Thyroid gland (tissue), 4 donors: ENCODE data around the gene CBFA2T3. TPM values are rescaled to one million over a fixed set of nuclear protein-coding genes. Genes with fewer than 3 reads are reported as not detected.

Source experiments
- DNase-seq, 2 donors: peaks; one replicate each; pipeline ENCODE4 v3.0.0-alpha.2; 2019
- H3K27ac ChIP-seq, 3 donors: fragments of 200-600 bp; sonication (generic); 1 replicate in 2 of 3; 2 replicates in 1 of 3; pipeline ENCODE4 v1.5.1; 2016 to 2019; ENCODE audit warnings: mild to moderate bottlenecking in 1 of 3, moderate library complexity in 1 of 3
- H3K27me3 ChIP-seq: fragments of 200-600 bp; sonication (generic); one replicate; pipeline ENCODE4 v1.5.1; 2019
- H3K36me3 ChIP-seq, 2 donors: fragments of 200-600 bp; sonication (generic); one replicate each; pipeline ENCODE4 v1.5.1; 2016 to 2019
- H3K4me1 ChIP-seq, 2 donors: fragments of 200-600 bp; sonication (generic); one replicate each; pipeline ENCODE4 v1.5.1; 2017 to 2019
- H3K4me3 ChIP-seq, 3 donors: fragments of 200-600 bp; sonication (generic); replicated peaks in 1 of 3; 1 replicate in 2 of 3; 2 replicates in 1 of 3; pipeline ENCODE4 v1.5.1; 2016; ENCODE audit warnings: mild to moderate bottlenecking in 1 of 3
- H3K9me3 ChIP-seq: fragments of 200-600 bp; sonication (generic); one replicate; pipeline ENCODE4 v1.5.1; 2017
- CTCF ChIP-seq, 6 experiments: fragments of 200-600 bp in 3 of 6; fragments of 450-650 bp in 3 of 6; sonication (generic) in 3 of 6; IDR thresholded peaks; one replicate each; pipeline ENCODE4 v1.5.1; 2016 to 2019; ENCODE audit warnings: antibody characterized with exemption in 6 of 6, mild to moderate bottlenecking in 2 of 6, inconsistent platforms in 1 of 6, moderate library complexity in 1 of 6
- POLR2A ChIP-seq, 2 donors: fragments of 450-650 bp; IDR thresholded peaks; one replicate each; pipeline ENCODE4 v1.6.1; 2017; ENCODE audit warnings: antibody characterized with exemption in 2 of 2, mild to moderate bottlenecking in 2 of 2, moderate library complexity in 1 of 2
- WGBS, 2 donors: methylation state at CpG; one replicate each; pipeline ENCODE4 v1.1.5; 2017; 5-methylcytosine and 5-hydroxymethylcytosine counted together
- intact Hi-C: fragments of 100-400 bp; cut with DNase I; formaldehyde crosslinking; loops from one replicate; pipeline ENCODE4 v1.15.1; 2023
- total RNA-seq, 4 donors: library from RNA; depleted of rRNA; stranded (reverse); fragments of >200 nt; gene quantifications; one replicate each; pipeline ENCODE4 v1.2.3, GENCODE V29; 2016

The CBFA2T3 gene
- total RNA-seq, 4 donors from 2014 or later = 1.3 to 3.8 (median 2.6) TPM

GRCh38 chr16:89007371-89008249, 30.6 kb upstream of the CBFA2T3 start:
- Histone ChIP-seq H3K9me3 (no peaks in the 10 kb centered on the region), H3K4me1 (no peaks in the 10 kb centered on the region), H3K4me3 (no peak overlapping the region), H3K27me3 (no peaks in the 10 kb centered on the region), H3K27ac (no peak overlapping the region), H3K36me3 (no peaks in the 10 kb centered on the region)
- WGBS, 2 donors = 53 to 63% methylated on average over 9 of the region's 9 CpGs
- intact Hi-C loops = no loop called here
- DNase-seq = no peak
- TF ChIP-seq POLR2A (IDR thresholded peaks at IDR 0.05) (no peak), CTCF (IDR thresholded peaks at IDR 0.05) (no peak)

GRCh38 chr16:89006036-89006752, 29.2 kb upstream of the CBFA2T3 start:
- WGBS, 2 donors = 77 to 88% methylated on average over 20 to 23 of the region's 24 CpGs
- TF ChIP-seq POLR2A (IDR thresholded peaks at IDR 0.05) (no peak), CTCF (IDR thresholded peaks at IDR 0.05) (no peak)
- H3K27me3 ChIP-seq = no peaks in the 10 kb centered on the region
- H3K36me3 ChIP-seq = no peaks in the 10 kb centered on the region
- H3K9me3 ChIP-seq = no peaks in the 10 kb centered on the region
- intact Hi-C loops = no loop called here
- no peaks in the 10 kb centered on the region for H3K4me1 ChIP-seq
- H3K27ac ChIP-seq = no peak overlapping the region
- no peak for DNase-seq
- no peak overlapping the region for H3K4me3 ChIP-seq

GRCh38 chr16:89005201-89006035, 28.4 kb upstream of the CBFA2T3 start:
- DNase-seq = no peak
- H3K27ac ChIP-seq = no peak overlapping the region
- H3K4me1 ChIP-seq = no peaks in the 10 kb centered on the region
- no peaks in the 10 kb centered on the region for H3K9me3 ChIP-seq
- WGBS, 2 donors = 80 to 82% methylated on average over 19 to 21 of the region's 23 CpGs
- no peaks in the 10 kb centered on the region for H3K36me3 ChIP-seq
- intact Hi-C loops = no loop called here
- no peak for TF ChIP-seq CTCF (IDR thresholded peaks at IDR 0.05)
- TF ChIP-seq POLR2A (IDR thresholded peaks at IDR 0.05) = no peak
- H3K4me3 ChIP-seq = no peak overlapping the region
- no peaks in the 10 kb centered on the region for H3K27me3 ChIP-seq

GRCh38 chr16:89004209-89004831, 27.3 kb upstream of the CBFA2T3 start:
- Histone ChIP-seq H3K4me3 (no peak overlapping the region), H3K36me3 (no peaks in the 10 kb centered on the region), H3K27ac (no peak overlapping the region), H3K4me1 (no peaks in the 10 kb centered on the region), H3K9me3 (no peaks in the 10 kb centered on the region), H3K27me3 (no peaks in the 10 kb centered on the region)
- peak in 1 of 2 donors; percentile 6 for DNase-seq
- 32 to 53% methylated on average over 34 of the region's 34 CpGs for WGBS, 2 donors
- no peak for TF ChIP-seq POLR2A (IDR thresholded peaks at IDR 0.05)
- intact Hi-C loops = no loop called here

- Histone ChIP-seq H3K4me1 (no peaks in the 10 kb centered on the region), H3K27me3 (no peaks in the 10 kb centered on the region), H3K36me3 (no peaks in the 10 kb centered on the region), H3K4me3 (no peak overlapping the region), H3K9me3 (no peaks in the 10 kb centered on the region), H3K27ac (no peak overlapping the region)
- 51 to 53% methylated on average over 11 of the region's 11 CpGs for WGBS, 2 donors
- no peak for TF ChIP-seq CTCF (IDR thresholded peaks at IDR 0.05)
- TF ChIP-seq POLR2A (IDR thresholded peaks at IDR 0.05) = no peak
- intact Hi-C loops = no loop called here
- no peak for DNase-seq
Measured at GRCh38 chr16:89003831-89004208, 26.8 kb upstream of the CBFA2T3 start.
